Activated CD8-positive, alpha-beta memory T cell treated with anti-CD3 and anti-CD28 coated beads for 1 hour (primary cell): Measurements from ENCODE around the gene CDCA7L.
"Not testable (repeated sequence)": the region's sequence is repeated elsewhere in the genome, so short reads cannot be mapped to it uniquely, and the experiment has no call there.

Experiments
- DNase-seq, 2 donors: peaks; one replicate each; pipeline ENCODE4 v3.0.0-alpha.2; 2020; ENCODE audit warnings: low read depth in 1 of 2; ENCODE audit errors: extremely low read depth in 1 of 2

The CDCA7L gene

GRCh38 chr7:21911341-21911875 lies 34.3 kb downstream of the CDCA7L start:
- no peak for DNase-seq

GRCh38 chr7:21910253-21910652 lies 35.4 kb downstream of the CDCA7L start:
- no peak for DNase-seq

DNA sequence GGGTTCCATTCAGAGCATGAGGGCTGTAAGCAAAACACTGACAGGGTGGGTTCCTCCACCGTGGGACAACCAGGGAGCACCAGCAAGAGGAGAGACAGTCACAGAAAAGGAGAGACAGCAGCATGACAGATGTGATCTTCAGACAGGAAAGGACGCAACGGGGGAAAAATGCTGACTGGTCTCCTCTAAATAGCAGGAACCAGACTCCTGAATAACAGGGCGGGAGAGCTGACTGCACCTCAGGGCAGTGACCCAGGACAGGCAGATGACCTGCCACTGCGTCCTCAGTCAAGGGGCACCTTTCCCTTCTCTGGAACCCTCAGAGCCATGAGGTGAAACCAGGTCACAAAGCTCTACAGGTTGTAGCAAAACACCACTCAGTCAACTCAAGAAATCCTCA lies 37.0 kb downstream of the CDCA7L start:
- no peak for DNase-seq

DNA sequence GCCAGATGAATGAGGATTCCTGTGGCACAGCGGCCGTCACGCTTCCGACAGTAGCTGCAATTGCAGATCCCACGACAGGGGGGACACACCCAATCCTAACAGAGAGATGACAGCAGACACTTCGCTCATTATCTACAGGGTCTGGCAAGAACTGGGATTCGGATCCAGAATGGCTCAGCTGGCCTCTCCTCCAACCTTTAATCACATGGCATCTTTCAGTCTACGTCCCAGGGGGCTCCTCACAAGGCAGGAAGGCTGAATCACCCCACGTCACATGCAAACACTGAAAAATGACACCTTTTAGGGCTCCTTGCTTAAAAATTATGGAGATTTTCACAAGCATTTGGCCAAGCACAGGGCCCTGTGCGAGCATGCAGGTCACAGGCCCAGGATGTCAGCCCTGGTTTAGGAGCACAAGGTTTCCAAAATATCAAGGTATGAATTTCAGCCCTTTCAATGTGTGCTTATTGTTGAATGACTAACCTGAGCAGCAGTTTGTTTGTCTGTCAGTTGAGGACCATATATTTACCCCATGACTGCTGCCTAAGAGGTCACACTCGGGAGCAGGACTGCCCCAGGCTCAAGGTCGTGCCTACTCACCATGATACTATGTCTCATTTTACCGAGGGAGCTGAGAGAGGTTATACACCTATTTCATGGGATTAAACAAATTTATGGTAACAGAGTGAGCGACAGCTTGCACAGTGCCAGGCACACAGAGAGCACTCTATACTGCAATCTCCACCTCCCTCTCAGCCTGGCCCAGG lies 42.5 kb downstream of the CDCA7L start:
- DNase-seq, result no peak

GRCh38 chr7:21902240-21902639 lies 43.5 kb downstream of the CDCA7L start:
- no peak for DNase-seq

DNA sequence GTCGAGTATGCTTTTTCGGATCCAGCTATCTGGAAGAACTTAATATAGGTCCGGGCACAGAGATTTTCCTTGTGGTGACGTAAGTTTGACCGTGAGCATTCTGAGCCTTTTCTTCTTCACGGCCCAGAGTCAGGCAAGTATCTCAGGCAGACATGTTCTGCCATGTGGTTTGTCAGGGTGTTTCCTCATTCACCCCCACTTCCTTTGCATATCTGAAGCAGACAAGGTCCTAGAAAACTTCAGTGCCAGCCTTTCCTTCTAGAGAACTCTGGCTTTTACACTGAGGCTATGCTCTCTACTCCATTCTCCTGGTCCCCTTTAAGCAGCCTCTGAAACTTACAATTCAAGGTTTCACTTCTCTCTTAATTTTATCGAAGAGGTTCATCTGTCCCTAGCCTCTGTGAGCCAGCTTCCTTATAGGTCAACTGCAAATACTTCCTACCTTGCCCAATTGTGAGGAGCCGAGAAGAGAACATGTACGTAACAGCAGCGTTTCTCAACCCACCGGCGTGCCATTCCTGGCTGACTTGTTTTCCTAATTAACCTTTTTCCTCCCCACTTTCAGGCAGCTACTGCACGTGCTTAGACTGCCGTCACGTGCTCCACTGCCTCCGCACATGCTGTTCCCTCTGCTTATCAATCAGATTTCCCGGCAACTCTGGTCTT lies 47.3 kb downstream of the CDCA7L start:
- DNase-seq, result no peak

DNA sequence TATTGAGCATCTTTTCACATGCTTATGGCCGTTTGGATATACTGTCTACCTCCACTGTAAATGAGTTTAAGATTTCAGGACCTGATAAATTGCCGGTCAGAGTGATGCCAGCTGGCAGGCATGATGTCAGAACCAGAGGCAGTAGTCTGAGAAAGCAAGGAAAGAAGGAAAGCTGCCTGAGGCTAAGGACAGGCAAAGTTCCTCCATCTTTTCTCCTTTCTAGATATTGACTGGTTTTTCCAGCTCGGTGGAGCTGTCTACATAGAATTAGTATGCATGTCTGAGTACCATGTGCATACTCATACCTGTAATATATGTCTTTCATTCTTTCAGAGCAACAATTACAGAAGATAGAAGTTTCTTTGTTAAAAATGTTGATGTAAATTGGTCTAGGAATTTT lies 52.3 kb downstream of the CDCA7L start:
- no peak for DNase-seq

GRCh38 chr7:21891291-21891690 lies 54.4 kb downstream of the CDCA7L start:
- DNase-seq, result no peak

GRCh38 chr7:21887779-21888178 lies 57.9 kb downstream of the CDCA7L start:
- DNase-seq, result no peak

- DNase-seq, result no peak
Measured at GRCh38 chr7:21887353-21887752, 58.3 kb downstream of the CDCA7L start.

- DNase-seq, result no peak
Measured at GRCh38 chr7:21886396-21886795, 59.3 kb downstream of the CDCA7L start.

- DNase-seq, result no peak
Measured at GRCh38 chr7:21884496-21884895, 61.2 kb downstream of the CDCA7L start.

- DNase-seq, result not testable (repeated sequence)
Measured at GRCh38 chr7:21883501-21883900, 62.2 kb downstream of the CDCA7L start.

- DNase-seq, result no peak
Measured at GRCh38 chr7:21883069-21883468, 62.6 kb downstream of the CDCA7L start.

GRCh38 chr7:21869785-21870402 lies 75.8 kb downstream of the CDCA7L start:
- no peak for DNase-seq

- no peak for DNase-seq
Measured at GRCh38 chr7:21868576-21868850, 77.2 kb downstream of the CDCA7L start.

GRCh38 chr7:21867816-21868575 lies 77.7 kb downstream of the CDCA7L start:
- no peak for DNase-seq

- DNase-seq, result no peak
Measured at GRCh38 chr7:21867226-21867625, 78.5 kb downstream of the CDCA7L start.

DNA sequence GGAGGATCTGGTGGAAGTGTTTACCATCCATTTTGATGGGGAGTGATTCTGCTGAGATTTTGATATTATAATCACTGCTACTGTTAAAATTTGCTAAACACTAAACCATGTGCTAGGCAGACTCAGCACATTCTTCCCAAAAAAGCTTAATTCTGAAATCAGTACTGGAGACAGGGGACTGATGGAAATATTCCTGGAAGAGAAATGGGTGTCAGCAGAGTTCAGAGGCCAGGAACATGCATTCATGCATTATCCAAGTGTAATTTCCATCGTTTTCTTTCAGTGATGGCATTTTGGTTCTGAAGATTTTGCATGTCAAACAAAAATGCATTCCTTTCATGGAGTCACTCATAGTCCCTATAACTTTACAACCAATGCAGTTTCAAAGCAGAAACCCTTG lies 79.0 kb downstream of the CDCA7L start:
- no peak for DNase-seq

- not testable (repeated sequence) for DNase-seq
Measured at GRCh38 chr7:21865631-21866204, 80.0 kb downstream of the CDCA7L start.

GRCh38 chr7:21851559-21851967 lies 94.1 kb downstream of the CDCA7L start:
- no peak for DNase-seq
